HEK293 (cell line): ENCODE results near the gene NPW.

Source experiments
- HOXD13 ChIP-seq: sonication (generic); formaldehyde crosslinking; IDR thresholded peaks from 2 replicates; pipeline ENCODE4 v1.8.0; 2022; ENCODE audit warnings: missing genetic modification reagents, borderline replicate concordance
- IKZF3 ChIP-seq: fragments of 450-650 bp; IDR thresholded peaks from 2 replicates; pipeline ENCODE4 v1.5.0; 2018; ENCODE audit warnings: missing biosample characterization, mild to moderate bottlenecking, missing genetic modification characterization, moderate library complexity
- KLF17 ChIP-seq: fragments of 450-650 bp; formaldehyde crosslinking; IDR thresholded peaks from 2 replicates; pipeline ENCODE4 v1.5.1; 2016; ENCODE audit warnings: missing biosample characterization, missing genetic modification characterization
- KLF8 ChIP-seq: fragments of 450-650 bp; formaldehyde crosslinking; IDR thresholded peaks from 2 replicates; pipeline ENCODE4 v1.5.1; 2016; ENCODE audit warnings: missing biosample characterization, missing genetic modification characterization
- MEIS1 ChIP-seq: sonication (generic); formaldehyde crosslinking; IDR thresholded peaks from 2 replicates; pipeline ENCODE4 v1.8.1; 2022; ENCODE audit warnings: missing genetic modification reagents, mild to moderate bottlenecking, borderline replicate concordance
- PRDM10 ChIP-seq: fragments of 450-650 bp; formaldehyde crosslinking; IDR thresholded peaks from 2 replicates; pipeline ENCODE4 v1.5.1; 2016; ENCODE audit warnings: missing biosample characterization, missing genetic modification characterization
- REPIN1 ChIP-seq: fragments of 450-650 bp; formaldehyde crosslinking; IDR thresholded peaks from 2 replicates; pipeline ENCODE4 v1.5.1; 2017; ENCODE audit warnings: missing biosample characterization, missing genetic modification characterization, low read depth
- SCRT1 ChIP-seq: fragments of 450-650 bp; formaldehyde crosslinking; IDR thresholded peaks from 2 replicates; pipeline ENCODE4 v1.5.1; 2016; ENCODE audit warnings: missing biosample characterization, missing genetic modification characterization, borderline replicate concordance
- SETDB1 ChIP-seq: IDR thresholded peaks from one replicate; pipeline ENCODE4 v1.6.1; 2017; ENCODE audit warnings: mild to moderate bottlenecking, low read length, moderate library complexity, mixed read lengths; ENCODE audit not compliant: insufficient read length
- YY1 ChIP-seq: fragments of 450-650 bp; formaldehyde crosslinking; IDR thresholded peaks from 2 replicates; pipeline ENCODE4 v1.5.1; 2018; ENCODE audit warnings: missing biosample characterization, missing genetic modification characterization
- ZNF214 ChIP-seq: fragments of 450-650 bp; formaldehyde crosslinking; IDR thresholded peaks from 2 replicates; pipeline ENCODE4 v1.5.1; 2017; ENCODE audit warnings: missing biosample characterization, mild to moderate bottlenecking, missing genetic modification characterization, borderline replicate concordance
- ZNF223 ChIP-seq: fragments of 450-650 bp; formaldehyde crosslinking; IDR thresholded peaks from 2 replicates; pipeline ENCODE4 v1.5.1; 2016; ENCODE audit warnings: missing biosample characterization, missing genetic modification characterization
- ZNF350 ChIP-seq: fragments of 450-650 bp; formaldehyde crosslinking; IDR thresholded peaks from 2 replicates; pipeline ENCODE4 v1.5.0; 2017; ENCODE audit warnings: missing biosample characterization, mild to moderate bottlenecking, missing genetic modification characterization
- ZNF37A ChIP-seq: fragments of 450-650 bp; IDR thresholded peaks from 2 replicates; pipeline ENCODE4 v1.5.1; 2018; ENCODE audit warnings: missing biosample characterization, missing genetic modification characterization
- ZNF394 ChIP-seq: fragments of 450-650 bp; formaldehyde crosslinking; IDR thresholded peaks from 2 replicates; pipeline ENCODE4 v1.5.1; 2016; ENCODE audit warnings: missing biosample characterization, missing genetic modification characterization, mild to moderate bottlenecking, moderate library complexity, borderline replicate concordance
- ZNF510 ChIP-seq: fragments of 450-650 bp; formaldehyde crosslinking; IDR thresholded peaks from 2 replicates; pipeline ENCODE4 v1.5.1; 2018; ENCODE audit warnings: mild to moderate bottlenecking, missing genetic modification characterization, missing biosample characterization; ENCODE audit not compliant: insufficient replicate concordance
- ZNF513 ChIP-seq: fragments of 450-650 bp; IDR thresholded peaks from 2 replicates; pipeline ENCODE4 v1.5.1; 2018; ENCODE audit warnings: missing biosample characterization, missing genetic modification characterization
- ZNF530 ChIP-seq: fragments of 450-650 bp; formaldehyde crosslinking; IDR thresholded peaks from 2 replicates; pipeline ENCODE4 v1.5.1; 2016; ENCODE audit warnings: low read depth, missing biosample characterization, missing genetic modification characterization
- ZNF658 ChIP-seq: fragments of 450-650 bp; formaldehyde crosslinking; IDR thresholded peaks from 2 replicates; pipeline ENCODE4; 2016; ENCODE audit warnings: missing biosample characterization, missing genetic modification characterization
- TF ChIP-seq, protein P1 (sequence below): fragments of 450-650 bp; formaldehyde crosslinking; conservative IDR thresholded peaks from 2 replicates; pipeline ENCODE4 v1.5.1; 2016; ENCODE audit warnings: low read depth, missing biosample characterization, missing genetic modification characterization
- TF ChIP-seq, protein P2 (sequence below): fragments of 450-650 bp; formaldehyde crosslinking; IDR thresholded peaks from 2 replicates; pipeline ENCODE4 v1.5.1; 2016; ENCODE audit warnings: missing biosample characterization, missing genetic modification characterization
- TF ChIP-seq, protein P3 (sequence below): fragments of 450-650 bp; formaldehyde crosslinking; IDR thresholded peaks from 2 replicates; pipeline ENCODE4 v1.5.1; 2016; ENCODE audit warnings: missing biosample characterization, missing genetic modification characterization
- TF ChIP-seq, protein P4 (sequence below): fragments of 450-650 bp; formaldehyde crosslinking; IDR thresholded peaks from 2 replicates; pipeline ENCODE4 v1.5.1; 2017; ENCODE audit warnings: missing biosample characterization, missing genetic modification characterization

Gene NPW

GRCh38 chr16:2015117-2015946 lies 4.3 kb upstream of the NPW start (continued):
- TF ChIP-seq, protein P1, sequence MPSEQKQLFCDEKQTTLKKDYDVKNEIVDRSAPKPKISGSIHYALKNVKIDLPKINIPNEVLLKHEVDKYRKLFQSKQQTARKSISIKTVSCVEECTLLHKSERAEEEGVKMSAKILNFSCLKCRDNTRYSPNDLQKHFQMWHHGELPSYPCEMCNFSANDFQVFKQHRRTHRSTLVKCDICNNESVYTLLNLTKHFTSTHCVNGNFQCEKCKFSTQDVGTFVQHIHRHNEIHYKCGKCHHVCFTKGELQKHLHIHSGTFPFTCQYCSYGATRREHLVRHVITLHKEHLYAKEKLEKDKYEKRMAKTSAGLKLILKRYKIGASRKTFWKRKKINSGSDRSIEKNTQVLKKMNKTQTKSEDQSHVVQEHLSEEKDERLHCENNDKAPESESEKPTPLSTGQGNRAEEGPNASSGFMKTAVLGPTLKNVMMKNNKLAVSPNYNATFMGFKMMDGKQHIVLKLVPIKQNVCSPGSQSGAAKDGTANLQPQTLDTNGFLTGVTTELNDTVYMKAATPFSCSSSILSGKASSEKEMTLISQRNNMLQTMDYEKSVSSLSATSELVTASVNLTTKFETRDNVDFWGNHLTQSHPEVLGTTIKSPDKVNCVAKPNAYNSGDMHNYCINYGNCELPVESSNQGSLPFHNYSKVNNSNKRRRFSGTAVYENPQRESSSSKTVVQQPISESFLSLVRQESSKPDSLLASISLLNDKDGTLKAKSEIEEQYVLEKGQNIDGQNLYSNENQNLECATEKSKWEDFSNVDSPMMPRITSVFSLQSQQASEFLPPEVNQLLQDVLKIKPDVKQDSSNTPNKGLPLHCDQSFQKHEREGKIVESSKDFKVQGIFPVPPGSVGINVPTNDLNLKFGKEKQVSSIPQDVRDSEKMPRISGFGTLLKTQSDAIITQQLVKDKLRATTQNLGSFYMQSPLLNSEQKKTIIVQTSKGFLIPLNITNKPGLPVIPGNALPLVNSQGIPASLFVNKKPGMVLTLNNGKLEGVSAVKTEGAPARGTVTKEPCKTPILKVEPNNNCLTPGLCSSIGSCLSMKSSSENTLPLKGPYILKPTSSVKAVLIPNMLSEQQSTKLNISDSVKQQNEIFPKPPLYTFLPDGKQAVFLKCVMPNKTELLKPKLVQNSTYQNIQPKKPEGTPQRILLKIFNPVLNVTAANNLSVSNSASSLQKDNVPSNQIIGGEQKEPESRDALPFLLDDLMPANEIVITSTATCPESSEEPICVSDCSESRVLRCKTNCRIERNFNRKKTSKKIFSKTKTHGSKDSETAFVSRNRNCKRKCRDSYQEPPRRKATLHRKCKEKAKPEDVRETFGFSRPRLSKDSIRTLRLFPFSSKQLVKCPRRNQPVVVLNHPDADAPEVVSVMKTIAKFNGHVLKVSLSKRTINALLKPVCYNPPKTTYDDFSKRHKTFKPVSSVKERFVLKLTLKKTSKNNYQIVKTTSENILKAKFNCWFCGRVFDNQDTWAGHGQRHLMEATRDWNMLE (tag by site-specific recombination), result no peak
- TF ChIP-seq KLF8 (tag by site-specific recombination) (no peak), SETDB1 (no peak), ZNF37A (tag by site-specific recombination) (no peak), ZNF510 (no peak), ZNF658 (no peak), ZNF350 (tag by site-specific recombination) (no peak), HOXD13 (CRISPR knock-in tag) (no peak), ZNF394 (tag by site-specific recombination) (no peak), ZNF214 (tag by site-specific recombination) (no peak), IKZF3 (tag by site-specific recombination) (peak; percentile 80), ZNF513 (tag by site-specific recombination) (no peak), ZNF530 (tag by site-specific recombination) (no peak), MEIS1 (CRISPR knock-in tag) (no peak), KLF17 (tag by site-specific recombination) (peak; percentile 71), PRDM10 (tag by site-specific recombination) (peak; percentile 50; the same call in 1 of the 2 replicates), SCRT1 (tag by site-specific recombination) (no peak), REPIN1 (tag by site-specific recombination) (no peak), YY1 (no peak; the same call in 1 of the 2 replicates), ZNF223 (tag by site-specific recombination) (no peak)
- TF ChIP-seq, protein P2, sequence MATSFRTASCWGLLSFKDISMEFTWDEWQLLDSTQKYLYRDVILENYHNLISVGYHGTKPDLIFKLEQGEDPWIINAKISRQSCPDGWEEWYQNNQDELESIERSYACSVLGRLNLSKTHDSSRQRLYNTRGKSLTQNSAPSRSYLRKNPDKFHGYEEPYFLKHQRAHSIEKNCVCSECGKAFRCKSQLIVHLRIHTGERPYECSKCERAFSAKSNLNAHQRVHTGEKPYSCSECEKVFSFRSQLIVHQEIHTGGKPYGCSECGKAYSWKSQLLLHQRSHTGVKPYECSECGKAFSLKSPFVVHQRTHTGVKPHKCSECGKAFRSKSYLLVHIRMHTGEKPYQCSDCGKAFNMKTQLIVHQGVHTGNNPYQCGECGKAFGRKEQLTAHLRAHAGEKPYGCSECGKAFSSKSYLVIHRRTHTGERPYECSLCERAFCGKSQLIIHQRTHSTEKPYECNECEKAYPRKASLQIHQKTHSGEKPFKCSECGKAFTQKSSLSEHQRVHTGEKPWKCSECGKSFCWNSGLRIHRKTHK, result no peak
- TF ChIP-seq, protein P3, sequence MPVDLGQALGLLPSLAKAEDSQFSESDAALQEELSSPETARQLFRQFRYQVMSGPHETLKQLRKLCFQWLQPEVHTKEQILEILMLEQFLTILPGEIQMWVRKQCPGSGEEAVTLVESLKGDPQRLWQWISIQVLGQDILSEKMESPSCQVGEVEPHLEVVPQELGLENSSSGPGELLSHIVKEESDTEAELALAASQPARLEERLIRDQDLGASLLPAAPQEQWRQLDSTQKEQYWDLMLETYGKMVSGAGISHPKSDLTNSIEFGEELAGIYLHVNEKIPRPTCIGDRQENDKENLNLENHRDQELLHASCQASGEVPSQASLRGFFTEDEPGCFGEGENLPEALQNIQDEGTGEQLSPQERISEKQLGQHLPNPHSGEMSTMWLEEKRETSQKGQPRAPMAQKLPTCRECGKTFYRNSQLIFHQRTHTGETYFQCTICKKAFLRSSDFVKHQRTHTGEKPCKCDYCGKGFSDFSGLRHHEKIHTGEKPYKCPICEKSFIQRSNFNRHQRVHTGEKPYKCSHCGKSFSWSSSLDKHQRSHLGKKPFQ (tag by site-specific recombination), result no peak
- TF ChIP-seq, protein P4, sequence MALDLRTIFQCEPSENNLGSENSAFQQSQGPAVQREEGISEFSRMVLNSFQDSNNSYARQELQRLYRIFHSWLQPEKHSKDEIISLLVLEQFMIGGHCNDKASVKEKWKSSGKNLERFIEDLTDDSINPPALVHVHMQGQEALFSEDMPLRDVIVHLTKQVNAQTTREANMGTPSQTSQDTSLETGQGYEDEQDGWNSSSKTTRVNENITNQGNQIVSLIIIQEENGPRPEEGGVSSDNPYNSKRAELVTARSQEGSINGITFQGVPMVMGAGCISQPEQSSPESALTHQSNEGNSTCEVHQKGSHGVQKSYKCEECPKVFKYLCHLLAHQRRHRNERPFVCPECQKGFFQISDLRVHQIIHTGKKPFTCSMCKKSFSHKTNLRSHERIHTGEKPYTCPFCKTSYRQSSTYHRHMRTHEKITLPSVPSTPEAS (tag by site-specific recombination), result no peak
